Sigmoid colon (tissue), 4 donors: ENCODE data around the gene EPYC.

Experiments used
- CTCF ChIP-seq, 4 experiments: fragments of 450-650 bp in 3 of 4; fragments of 200-600 bp in 1 of 4; IDR thresholded peaks; one replicate each; pipeline ENCODE4 v1.5.1; 2016 to 2019; ENCODE audit warnings: antibody characterized with exemption in 4 of 4, mild to moderate bottlenecking in 3 of 4, moderate library complexity in 2 of 4
- EP300 ChIP-seq, 4 donors: sonication (generic); formaldehyde crosslinking; IDR thresholded peaks; one replicate each; pipeline ENCODE4 v1.6.1; 2017; ENCODE audit warnings: antibody characterized with exemption in 4 of 4
- POLR2A ChIP-seq, 2 donors: fragments of 450-650 bp; IDR thresholded peaks; one replicate each; pipeline ENCODE4 v1.6.1; 2016; ENCODE audit warnings: antibody characterized with exemption in 2 of 2, mild to moderate bottlenecking in 2 of 2, moderate library complexity in 2 of 2
- POLR2AphosphoS5 ChIP-seq, 4 donors: sonication (generic); formaldehyde crosslinking; IDR thresholded peaks; one replicate each; pipeline ENCODE4 v1.6.1; 2017; ENCODE audit warnings: antibody characterized with exemption in 4 of 4

GRCh38 chr12:90991952-90992465, 12.8 kb downstream of the EPYC start:
- TF ChIP-seq CTCF (IDR thresholded peaks at IDR 0.05) (no peak), POLR2A (IDR thresholded peaks at IDR 0.05) (no peak), POLR2AphosphoS5 (IDR thresholded peaks at IDR 0.05) (no peak), EP300 (IDR thresholded peaks at IDR 0.05) (no peak)
